ENCODE results near the gene VIPR1.

DNA sequence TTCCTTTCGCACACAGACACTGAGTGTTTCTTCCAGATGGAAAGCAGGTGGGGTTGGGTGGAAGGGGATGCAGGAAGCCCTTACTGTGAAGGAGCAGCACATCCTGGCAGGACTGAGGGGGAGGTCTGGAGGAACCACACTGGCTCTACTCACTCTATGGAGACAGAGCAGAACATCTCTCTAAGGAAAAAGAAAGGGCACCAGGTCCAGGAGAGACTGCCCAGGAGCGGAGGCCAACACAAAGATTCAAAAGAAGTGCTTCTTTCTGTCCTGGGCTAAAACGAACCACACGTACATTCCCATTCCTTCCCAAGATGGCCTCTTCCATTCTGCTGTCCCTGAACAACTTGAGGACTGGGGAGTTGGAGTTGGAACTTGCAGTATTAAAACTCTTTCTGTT is 13.8 kb upstream of the VIPR1 start:
- TF ChIP-seq, protein P1, sequence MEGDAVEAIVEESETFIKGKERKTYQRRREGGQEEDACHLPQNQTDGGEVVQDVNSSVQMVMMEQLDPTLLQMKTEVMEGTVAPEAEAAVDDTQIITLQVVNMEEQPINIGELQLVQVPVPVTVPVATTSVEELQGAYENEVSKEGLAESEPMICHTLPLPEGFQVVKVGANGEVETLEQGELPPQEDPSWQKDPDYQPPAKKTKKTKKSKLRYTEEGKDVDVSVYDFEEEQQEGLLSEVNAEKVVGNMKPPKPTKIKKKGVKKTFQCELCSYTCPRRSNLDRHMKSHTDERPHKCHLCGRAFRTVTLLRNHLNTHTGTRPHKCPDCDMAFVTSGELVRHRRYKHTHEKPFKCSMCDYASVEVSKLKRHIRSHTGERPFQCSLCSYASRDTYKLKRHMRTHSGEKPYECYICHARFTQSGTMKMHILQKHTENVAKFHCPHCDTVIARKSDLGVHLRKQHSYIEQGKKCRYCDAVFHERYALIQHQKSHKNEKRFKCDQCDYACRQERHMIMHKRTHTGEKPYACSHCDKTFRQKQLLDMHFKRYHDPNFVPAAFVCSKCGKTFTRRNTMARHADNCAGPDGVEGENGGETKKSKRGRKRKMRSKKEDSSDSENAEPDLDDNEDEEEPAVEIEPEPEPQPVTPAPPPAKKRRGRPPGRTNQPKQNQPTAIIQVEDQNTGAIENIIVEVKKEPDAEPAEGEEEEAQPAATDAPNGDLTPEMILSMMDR (IDR thresholded peaks at IDR 0.05 in 4 of 5, conservative IDR thresholded peaks at IDR 0.05 in 1 of 5): no peak
- TF ChIP-seq POLR2A (IDR thresholded peaks at IDR 0.05): no peak
